Measurements from ENCODE around the gene ALOX15B. TPM values are rescaled to one million over a fixed set of nuclear protein-coding genes. Genes with fewer than 3 reads are reported as not detected.

ALOX15B gene
- total RNA-seq, 1 experiment from 2014 or later: not detected

GRCh38 chr17:8032442-8032841 lies 6.4 kb upstream of the ALOX15B start:
- H3K27me3 Mint-ChIP-seq (ENCODE audit: unreplicated experiment): peaks cover 60% of the 10 kb centered on the region
- H3K4me1 Mint-ChIP-seq (ENCODE audit: low read depth, unreplicated experiment): peaks cover 8% of the 10 kb centered on the region
- no TSS peak for BruUV-seq (replicated peaks)
- no peak for DNase-seq
- H3K9me3 Mint-ChIP-seq (ENCODE audit: low read depth, unreplicated experiment): no peaks in the 10 kb centered on the region
- intact Hi-C loops (cut with micrococcal nuclease; ENCODE audit: unreplicated experiment): no loop called here
- no peaks in the 10 kb centered on the region for H3K36me3 Mint-ChIP-seq (ENCODE audit: insufficient read depth, unreplicated experiment)
- no peak overlapping the region for H3K4me3 Mint-ChIP-seq (ENCODE audit: low read depth, unreplicated experiment)
- H3K27ac Mint-ChIP-seq (ENCODE audit: unreplicated experiment): no peak overlapping the region
- CTCF ChIA-PET: interaction anchor here (0.6 kb wide), 1 partner anchor 22 kb away, joined by 3 read pairs; no protein-coding TSS in a partner anchor
- TF ChIP-seq CTCF (IDR thresholded peaks at IDR 0.05; ENCODE audit: unreplicated experiment): no peak

- no peak for DNase-seq
- no TSS peak for BruUV-seq (replicated peaks)
- H3K36me3 Mint-ChIP-seq (ENCODE audit: insufficient read depth, unreplicated experiment): no peaks in the 10 kb centered on the region
- H3K9me3 Mint-ChIP-seq (ENCODE audit: low read depth, unreplicated experiment): no peaks in the 10 kb centered on the region
- H3K4me1 Mint-ChIP-seq (ENCODE audit: low read depth, unreplicated experiment): no peaks in the 10 kb centered on the region
- CTCF ChIA-PET: no interaction called here
- no peak overlapping the region for H3K27ac Mint-ChIP-seq (ENCODE audit: unreplicated experiment)
- intact Hi-C loops (cut with micrococcal nuclease; ENCODE audit: unreplicated experiment): loop anchor here (5.0 to 10.0 kb wide), 2 partner anchors 125 to 297 kb away; partner anchors contain the start of gene RNF227
- no peak overlapping the region for H3K4me3 Mint-ChIP-seq (ENCODE audit: low read depth, unreplicated experiment)
- H3K27me3 Mint-ChIP-seq (ENCODE audit: unreplicated experiment): peaks cover 36% of the 10 kb centered on the region
- no peak for TF ChIP-seq CTCF (IDR thresholded peaks at IDR 0.05; ENCODE audit: unreplicated experiment)
These were observed 831 bp downstream of the ALOX15B start for GRCh38 chr17:8039611-8040168.

- Mint-ChIP-seq H3K4me1 (ENCODE audit: low read depth, unreplicated experiment) (no peaks in the 10 kb centered on the region), H3K27ac (ENCODE audit: unreplicated experiment) (no peak overlapping the region), H3K9me3 (ENCODE audit: low read depth, unreplicated experiment) (no peaks in the 10 kb centered on the region), H3K36me3 (ENCODE audit: insufficient read depth, unreplicated experiment) (no peaks in the 10 kb centered on the region), H3K27me3 (ENCODE audit: unreplicated experiment) (peaks cover 53% of the 10 kb centered on the region), H3K4me3 (ENCODE audit: low read depth, unreplicated experiment) (no peak overlapping the region)
- CTCF ChIA-PET: interaction anchor here (0.5 to 2.0 kb wide), 12 partner anchors 16 to 385 kb away, joined by 3 to 11 read pairs (median 5); partner anchors contain the start of genes CNTROB, RNF227 and TRAPPC1
- peak; percentile 40 for DNase-seq
- no TSS peak for BruUV-seq (replicated peaks)
- peak; percentile 41 for TF ChIP-seq CTCF (IDR thresholded peaks at IDR 0.05; ENCODE audit: unreplicated experiment)
- intact Hi-C loops (cut with micrococcal nuclease; ENCODE audit: unreplicated experiment): loop anchor here (5.0 to 10.0 kb wide), 2 partner anchors 127 to 299 kb away; partner anchors contain the start of gene RNF227
These were observed 2.5 kb downstream of the ALOX15B start for GRCh38 chr17:8041249-8041928.

GRCh38 chr17:8041979-8042378 lies 3.1 kb downstream of the ALOX15B start:
- no peak overlapping the region for H3K4me3 Mint-ChIP-seq (ENCODE audit: low read depth, unreplicated experiment)
- intact Hi-C loops (cut with micrococcal nuclease; ENCODE audit: unreplicated experiment): loop anchor here (5.0 to 10.0 kb wide), 2 partner anchors 127 to 300 kb away; partner anchors contain the start of gene RNF227
- BruUV-seq (replicated peaks): no TSS peak
- no peak overlapping the region for H3K27ac Mint-ChIP-seq (ENCODE audit: unreplicated experiment)
- peaks cover 58% of the 10 kb centered on the region for H3K27me3 Mint-ChIP-seq (ENCODE audit: unreplicated experiment)
- no peaks in the 10 kb centered on the region for H3K36me3 Mint-ChIP-seq (ENCODE audit: insufficient read depth, unreplicated experiment)
- no peaks in the 10 kb centered on the region for H3K4me1 Mint-ChIP-seq (ENCODE audit: low read depth, unreplicated experiment)
- no peaks in the 10 kb centered on the region for H3K9me3 Mint-ChIP-seq (ENCODE audit: low read depth, unreplicated experiment)
- TF ChIP-seq CTCF (IDR thresholded peaks at IDR 0.05; ENCODE audit: unreplicated experiment): no peak
- CTCF ChIA-PET: interaction anchor here (1.0 to 2.0 kb wide), 11 partner anchors 15 to 386 kb away, joined by 3 to 11 read pairs (median 5); partner anchors contain the start of genes CNTROB, RNF227 and TRAPPC1
- DNase-seq: no peak
